GM12891 (cell line): ENCODE results near the gene MYADM.
A peak's percentile ranks its signal among the peaks of the same experiment; 100 is the strongest.

Experiments
- DNase-seq: peaks from one replicate; pipeline ENCODE4 v3.0.0; 2011; ENCODE audit warnings: low spot score; ENCODE audit not compliant: insufficient read length
- FAIRE-seq: peaks from 2 replicates; lab custom pipeline; 2011; peaks lifted over from hg19 to GRCh38; lab: Jason Lieb, UNC
- PAX5 ChIP-seq: IDR thresholded peaks from 2 replicates; pipeline ENCODE4 v1.6.1; 2011; ENCODE audit warnings: low read length, moderate library complexity, mild to moderate bottlenecking; ENCODE audit not compliant: insufficient read depth, severe bottlenecking
- POLR2A ChIP-seq: IDR thresholded peaks from 2 replicates; pipeline ENCODE4 v1.6.1; 2011; ENCODE audit warnings: low read depth, low read length, control low read depth
- POLR2AphosphoS5 ChIP-seq: IDR thresholded peaks from 2 replicates; pipeline ENCODE4 v1.6.1; 2011; ENCODE audit warnings: low read depth, low read length, control low read depth
- POU2F2 ChIP-seq: IDR thresholded peaks from 2 replicates; pipeline ENCODE4 v1.6.1; 2011; ENCODE audit warnings: low read depth, mild to moderate bottlenecking, control low read depth, low read length, moderate library complexity
- SPI1 ChIP-seq: IDR thresholded peaks from 2 replicates; pipeline ENCODE4 v1.6.1; 2011; ENCODE audit warnings: low read depth, low read length, control low read depth
- TAF1 ChIP-seq: IDR thresholded peaks from 2 replicates; pipeline ENCODE4 v1.6.1; 2011; ENCODE audit warnings: low read depth, low read length, control low read depth

Gene MYADM

GRCh38 chr19:53844849-53845246 is 22.8 kb upstream of the MYADM start:
- TF ChIP-seq POU2F2 (no peak), PAX5 (no peak), SPI1 (no peak), POLR2AphosphoS5 (no peak), TAF1 (no peak), POLR2A (no peak)
- FAIRE-seq (no peak), DNase-seq (no peak)

GRCh38 chr19:53847555-53847954 is 20.1 kb upstream of the MYADM start:
- DNase-seq, result no peak
- TF ChIP-seq TAF1, result no peak
- no peak for TF ChIP-seq POLR2A
- TF ChIP-seq POLR2AphosphoS5, result no peak
- TF ChIP-seq PAX5, result no peak
- no peak for TF ChIP-seq POU2F2
- FAIRE-seq, result no peak

GRCh38 chr19:53849237-53849676 is 18.4 kb upstream of the MYADM start:
- TF ChIP-seq POU2F2, result no peak
- TF ChIP-seq POLR2AphosphoS5, result no peak
- no peak for TF ChIP-seq TAF1
- TF ChIP-seq PAX5, result no peak
- no peak for TF ChIP-seq SPI1
- no peak for TF ChIP-seq POLR2A
- no peak for FAIRE-seq
- no peak for DNase-seq

- no peak for FAIRE-seq
- TF ChIP-seq POLR2A (no peak), SPI1 (no peak)
- no peak for DNase-seq
Measured at GRCh38 chr19:53853707-53854106, 14.0 kb upstream of the MYADM start.

GRCh38 chr19:53864308-53864836 is 3.3 kb upstream of the MYADM start:
- FAIRE-seq (no peak), DNase-seq (no peak)
- TF ChIP-seq SPI1 (no peak), TAF1 (no peak), POLR2AphosphoS5 (no peak), PAX5 (no peak), POU2F2 (no peak), POLR2A (no peak)

GRCh38 chr19:53865523-53865917 is 2.2 kb upstream of the MYADM start:
- TF ChIP-seq POLR2A (no peak), SPI1 (no peak), TAF1 (no peak), PAX5 (no peak), POLR2AphosphoS5 (no peak), POU2F2 (no peak)
- FAIRE-seq (no peak), DNase-seq (no peak)

- TF ChIP-seq POU2F2 (no peak), POLR2A (no peak), PAX5 (no peak), TAF1 (no peak), SPI1 (no peak), POLR2AphosphoS5 (no peak)
- DNase-seq, result no peak
- no peak for FAIRE-seq
Measured at GRCh38 chr19:53865918-53866864, 1.5 kb upstream of the MYADM start.

- TF ChIP-seq TAF1 (no peak), SPI1 (no peak), POLR2AphosphoS5 (no peak), POU2F2 (no peak), PAX5 (no peak), POLR2A (no peak)
- FAIRE-seq, result no peak
- no peak for DNase-seq
Measured at GRCh38 chr19:53866865-53867224, 838 bp upstream of the MYADM start.

- no peak for FAIRE-seq
- peak; percentile 23 for DNase-seq
- TF ChIP-seq SPI1 (no peak), POU2F2 (no peak), POLR2A (no peak), TAF1 (no peak), PAX5 (no peak), POLR2AphosphoS5 (no peak)
Measured at GRCh38 chr19:53868091-53868891, 608 bp downstream of the MYADM start.
